B cell (primary cell): Measurements from ENCODE around the gene LBR.

Experiments
- EZH2 ChIP-seq: IDR thresholded peaks from 2 replicates; pipeline ENCODE4 v1.6.1; 2012; ENCODE audit warnings: borderline replicate concordance, low read depth, mild to moderate bottlenecking, moderate library complexity, low read length; ENCODE audit not compliant: insufficient read depth, poor library complexity, severe bottlenecking
- TF ChIP-seq, protein P1 (sequence below): fragments of 200-600 bp; IDR thresholded peaks from one replicate; pipeline ENCODE4 v1.8.0; 2022; ENCODE audit warnings: antibody characterized with exemption, mild to moderate bottlenecking

DNA sequence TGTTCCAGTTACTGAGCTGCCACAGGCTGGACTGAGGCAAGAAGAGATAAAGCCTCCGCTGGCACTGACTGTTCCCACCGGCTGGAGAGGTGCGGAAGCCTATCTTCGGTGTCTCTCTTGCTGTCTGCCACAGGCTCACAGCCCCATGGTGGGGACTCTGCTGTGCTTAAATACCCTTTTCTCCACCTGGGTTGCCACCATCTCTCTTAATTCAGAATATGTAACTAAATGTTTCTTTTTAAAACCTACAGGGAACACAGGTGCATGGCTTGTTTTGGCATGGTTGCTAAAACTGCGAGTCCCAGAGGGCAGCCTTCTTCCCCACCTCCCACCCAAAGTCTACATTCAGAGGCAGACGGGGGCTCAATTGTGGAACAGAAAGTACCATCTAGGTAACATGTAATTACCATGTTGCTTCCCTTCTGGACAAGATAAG lies 8.1 kb upstream of the LBR start:
- TF ChIP-seq EZH2, result no peak
- TF ChIP-seq, protein P1, sequence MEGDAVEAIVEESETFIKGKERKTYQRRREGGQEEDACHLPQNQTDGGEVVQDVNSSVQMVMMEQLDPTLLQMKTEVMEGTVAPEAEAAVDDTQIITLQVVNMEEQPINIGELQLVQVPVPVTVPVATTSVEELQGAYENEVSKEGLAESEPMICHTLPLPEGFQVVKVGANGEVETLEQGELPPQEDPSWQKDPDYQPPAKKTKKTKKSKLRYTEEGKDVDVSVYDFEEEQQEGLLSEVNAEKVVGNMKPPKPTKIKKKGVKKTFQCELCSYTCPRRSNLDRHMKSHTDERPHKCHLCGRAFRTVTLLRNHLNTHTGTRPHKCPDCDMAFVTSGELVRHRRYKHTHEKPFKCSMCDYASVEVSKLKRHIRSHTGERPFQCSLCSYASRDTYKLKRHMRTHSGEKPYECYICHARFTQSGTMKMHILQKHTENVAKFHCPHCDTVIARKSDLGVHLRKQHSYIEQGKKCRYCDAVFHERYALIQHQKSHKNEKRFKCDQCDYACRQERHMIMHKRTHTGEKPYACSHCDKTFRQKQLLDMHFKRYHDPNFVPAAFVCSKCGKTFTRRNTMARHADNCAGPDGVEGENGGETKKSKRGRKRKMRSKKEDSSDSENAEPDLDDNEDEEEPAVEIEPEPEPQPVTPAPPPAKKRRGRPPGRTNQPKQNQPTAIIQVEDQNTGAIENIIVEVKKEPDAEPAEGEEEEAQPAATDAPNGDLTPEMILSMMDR, result no peak
